ENCODE measurements around the gene HAX1. TPM values are rescaled to one million over a fixed set of nuclear protein-coding genes. Genes with fewer than 3 reads are reported as not detected.

HAX1 gene
- total and polyA plus RNA-seq, 10 of the 15 experiments (the other 5 are each of a cell fraction or from before 2014, with no cell fraction given), result 95.3 to 288 (median 147) TPM

DNA sequence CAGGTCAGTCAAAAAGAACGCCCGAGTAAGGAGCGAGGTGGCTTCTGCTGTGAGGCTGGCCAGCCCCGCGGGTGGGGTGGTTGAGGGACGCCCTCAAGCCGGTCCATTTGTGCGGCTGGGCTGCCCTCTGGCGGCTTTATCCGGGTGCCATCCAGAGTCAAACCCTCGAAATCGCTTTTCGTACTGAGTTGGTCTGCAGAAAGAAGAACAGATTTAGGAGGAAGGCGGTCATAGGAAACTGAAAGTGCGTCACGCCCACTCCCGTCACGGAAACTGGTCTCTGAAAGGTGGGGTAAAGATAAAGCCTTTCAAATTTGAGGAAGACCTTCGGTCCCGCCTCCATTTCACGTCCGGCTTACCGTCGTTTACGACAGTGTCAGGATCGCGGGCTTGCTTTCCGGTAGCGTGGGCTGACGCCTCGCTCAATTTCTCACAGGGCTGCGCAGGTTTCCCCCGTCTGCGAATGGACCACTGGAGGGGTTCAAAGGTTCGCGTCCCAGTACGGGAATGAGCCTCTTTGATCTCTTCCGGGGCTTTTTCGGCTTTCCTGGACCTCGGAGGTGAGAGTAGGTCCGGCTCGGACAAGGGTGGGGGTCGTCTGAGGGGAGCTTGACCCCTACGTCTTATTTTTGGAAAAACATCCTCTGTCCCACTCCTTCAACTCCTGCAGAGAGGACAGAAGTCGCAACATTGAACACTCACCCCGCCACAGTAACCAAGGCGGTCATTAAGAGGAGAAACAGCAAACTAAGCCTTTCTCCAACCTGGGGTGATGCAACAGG, at the start of gene HAX1 (continued):
- TF ChIP-seq ZZZ3 (IDR thresholded peaks at IDR 0.05; ENCODE audit: control insufficient read depth, insufficient read length, low read depth) (no peak), NKRF (conservative IDR thresholded peaks at IDR 0.05) (peak; percentile 60; the same call in 1 of the 2 replicates), ZNF622 (IDR thresholded peaks at IDR 0.05) (no peak), TCF7 (IDR thresholded peaks at IDR 0.05; ENCODE audit: borderline replicate concordance) (peak; percentile 46; the same call in 1 of the 2 replicates), E2F8 (IDR thresholded peaks at IDR 0.05; ENCODE audit: low read depth, partially characterized antibody) (peak; percentile 50), MEF2B (IDR thresholded peaks at IDR 0.05; ENCODE audit: partially characterized antibody, poor library complexity, severe bottlenecking) (no peak), SREBF2 (IDR thresholded peaks at IDR 0.05; ENCODE audit: low read length) (no peak), ASH2L (IDR thresholded peaks at IDR 0.05; ENCODE audit: borderline replicate concordance, low read depth) (no peak), POLR2AphosphoS2 (IDR thresholded peaks at IDR 0.05; ENCODE audit: low read depth, low read length) (peak; percentile 85), PAX8 (IDR thresholded peaks at IDR 0.05) (no peak), JUND (IDR thresholded peaks at IDR 0.05; ENCODE audit: low read depth, low read length) (no peak), IKZF1 (conservative IDR thresholded peaks at IDR 0.05) (peak; percentile 82), CUX1 (IDR thresholded peaks at IDR 0.05; ENCODE audit: insufficient replicate concordance, low read depth, low read length) (no peak)
- TF ChIP-seq, protein P1, sequence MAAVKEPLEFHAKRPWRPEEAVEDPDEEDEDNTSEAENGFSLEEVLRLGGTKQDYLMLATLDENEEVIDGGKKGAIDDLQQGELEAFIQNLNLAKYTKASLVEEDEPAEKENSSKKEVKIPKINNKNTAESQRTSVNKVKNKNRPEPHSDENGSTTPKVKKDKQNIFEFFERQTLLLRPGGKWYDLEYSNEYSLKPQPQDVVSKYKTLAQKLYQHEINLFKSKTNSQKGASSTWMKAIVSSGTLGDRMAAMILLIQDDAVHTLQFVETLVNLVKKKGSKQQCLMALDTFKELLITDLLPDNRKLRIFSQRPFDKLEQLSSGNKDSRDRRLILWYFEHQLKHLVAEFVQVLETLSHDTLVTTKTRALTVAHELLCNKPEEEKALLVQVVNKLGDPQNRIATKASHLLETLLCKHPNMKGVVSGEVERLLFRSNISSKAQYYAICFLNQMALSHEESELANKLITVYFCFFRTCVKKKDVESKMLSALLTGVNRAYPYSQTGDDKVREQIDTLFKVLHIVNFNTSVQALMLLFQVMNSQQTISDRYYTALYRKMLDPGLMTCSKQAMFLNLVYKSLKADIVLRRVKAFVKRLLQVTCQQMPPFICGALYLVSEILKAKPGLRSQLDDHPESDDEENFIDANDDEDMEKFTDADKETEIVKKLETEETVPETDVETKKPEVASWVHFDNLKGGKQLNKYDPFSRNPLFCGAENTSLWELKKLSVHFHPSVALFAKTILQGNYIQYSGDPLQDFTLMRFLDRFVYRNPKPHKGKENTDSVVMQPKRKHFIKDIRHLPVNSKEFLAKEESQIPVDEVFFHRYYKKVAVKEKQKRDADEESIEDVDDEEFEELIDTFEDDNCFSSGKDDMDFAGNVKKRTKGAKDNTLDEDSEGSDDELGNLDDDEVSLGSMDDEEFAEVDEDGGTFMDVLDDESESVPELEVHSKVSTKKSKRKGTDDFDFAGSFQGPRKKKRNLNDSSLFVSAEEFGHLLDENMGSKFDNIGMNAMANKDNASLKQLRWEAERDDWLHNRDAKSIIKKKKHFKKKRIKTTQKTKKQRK (IDR thresholded peaks at IDR 0.05; ENCODE audit: low read depth, low read length), result no peak
